NCI-H1436 treated with DMSO at 0.1 percent for 48 hours (cell line): ENCODE results near the gene SLC6A7.

Experiments
- DNase-seq: peaks from one replicate; lab custom pipeline; 2025; lab: John Stamatoyannopoulos, UW

The SLC6A7 gene

GRCh38 chr5:150173161-150173560 lies 16.7 kb upstream of the SLC6A7 start:
- DNase-seq: no peak

GRCh38 chr5:150174285-150174684 lies 15.6 kb upstream of the SLC6A7 start:
- no peak for DNase-seq

GRCh38 chr5:150175076-150175475 lies 14.8 kb upstream of the SLC6A7 start:
- no peak for DNase-seq

GRCh38 chr5:150175536-150175935 lies 14.3 kb upstream of the SLC6A7 start:
- no peak for DNase-seq

- no peak for DNase-seq
These were observed 13.0 kb upstream of the SLC6A7 start for GRCh38 chr5:150176745-150177477.

GRCh38 chr5:150177721-150178120 lies 12.1 kb upstream of the SLC6A7 start:
- DNase-seq: no peak

- DNase-seq: no peak
These were observed 11.6 kb upstream of the SLC6A7 start for GRCh38 chr5:150178262-150178661.

GRCh38 chr5:150179019-150179620 lies 10.7 kb upstream of the SLC6A7 start:
- no peak for DNase-seq

- no peak for DNase-seq
These were observed 9.4 kb upstream of the SLC6A7 start for GRCh38 chr5:150180241-150181026.

GRCh38 chr5:150181027-150181426 lies 8.8 kb upstream of the SLC6A7 start:
- no peak for DNase-seq

- DNase-seq: no peak
These were observed 7.9 kb upstream of the SLC6A7 start for GRCh38 chr5:150181766-150182545.

- DNase-seq: no peak
These were observed 7.1 kb upstream of the SLC6A7 start for GRCh38 chr5:150182774-150183173.

GRCh38 chr5:150183436-150183835 lies 6.4 kb upstream of the SLC6A7 start:
- no peak for DNase-seq

- DNase-seq: no peak
These were observed 5.9 kb upstream of the SLC6A7 start for GRCh38 chr5:150184006-150184405.

- no peak for DNase-seq
These were observed 4.6 kb upstream of the SLC6A7 start for GRCh38 chr5:150184990-150185912.

- no peak for DNase-seq
These were observed 3.7 kb upstream of the SLC6A7 start for GRCh38 chr5:150186137-150186536.

- DNase-seq: no peak
These were observed 3.0 kb upstream of the SLC6A7 start for GRCh38 chr5:150186897-150187296.

- DNase-seq: no peak
These were observed 1.6 kb upstream of the SLC6A7 start for GRCh38 chr5:150188146-150188842.

- DNase-seq: no peak
These were observed 536 bp upstream of the SLC6A7 start for GRCh38 chr5:150189326-150189725.

- DNase-seq: no peak
These were observed 679 bp downstream of the SLC6A7 start for GRCh38 chr5:150190503-150190979.
